H1 (cell line): ENCODE data around the gene SNX12. TPM values are rescaled to one million over a fixed set of nuclear protein-coding genes. Genes with fewer than 3 reads are reported as not detected.
A peak's percentile ranks its signal among the peaks of the same experiment; 100 is the strongest.

ENCODE experiments used
- CTCF ChIA-PET: fragments of 300-600 bp; sonication (Branson Sonifier 250); formaldehyde crosslinking; loops from one replicate; lab custom pipeline; 2021; ENCODE audit not compliant: partially characterized antibody; lab: Charles Lee
- POLR2A ChIA-PET: fragments of 300-600 bp; sonication (Branson Sonifier 250); formaldehyde crosslinking; loops from one replicate; lab custom pipeline; 2021; ENCODE audit warnings: inconsistent platforms; ENCODE audit not compliant: partially characterized antibody; lab: Charles Lee
- DNase-seq, 2 experiments: peaks; one replicate each; pipeline versions ENCODE4 v3.0.0 to v3.0.0-alpha.2; 2010 to 2022; ENCODE audit warnings: low spot score in 2 of 2, low read depth in 1 of 2, mixed read lengths in 1 of 2
- FAIRE-seq: peaks from 2 replicates; lab custom pipeline; 2011; peaks lifted over from hg19 to GRCh38; lab: Jason Lieb, UNC
- H2AFZ ChIP-seq: 2 replicates; pipeline ENCODE4 v1.8.1; 2012; ENCODE audit warnings: low read length, inconsistent platforms
- H2AK5ac ChIP-seq: 2 replicates; pipeline ENCODE4 v1.6.1; 2013; ENCODE audit warnings: low read depth, low read length
- H2BK120ac ChIP-seq: replicated peaks from 2 replicates; pipeline ENCODE3; 2013; ENCODE audit warnings: low read depth, low read length, inconsistent platforms
- H2BK12ac ChIP-seq: 2 replicates; pipeline ENCODE4 v1.6.1; 2013; ENCODE audit warnings: low read depth, low read length
- H2BK15ac ChIP-seq: 2 replicates; pipeline ENCODE4 v1.6.1; 2013; ENCODE audit warnings: low read length
- H2BK20ac ChIP-seq: 2 replicates; pipeline ENCODE4 v1.6.1; 2013; ENCODE audit warnings: low read length
- H2BK5ac ChIP-seq: 2 replicates; pipeline ENCODE4 v1.6.1; 2013; ENCODE audit warnings: low read depth, low read length
- H3K14ac ChIP-seq: 2 replicates; pipeline ENCODE4 v1.6.1; 2013; ENCODE audit warnings: inconsistent platforms; ENCODE audit not compliant: insufficient read length
- H3K18ac ChIP-seq: 2 replicates; pipeline ENCODE4 v1.6.1; 2013; ENCODE audit warnings: low read length; ENCODE audit errors: extremely low read depth
- H3K23ac ChIP-seq: 2 replicates; pipeline ENCODE4 v1.6.1; 2013; ENCODE audit warnings: inconsistent platforms; ENCODE audit not compliant: insufficient read length
- H3K23me2 ChIP-seq: 2 replicates; pipeline ENCODE4 v1.6.1; 2013; ENCODE audit warnings: low read depth, low read length
- H3K27ac ChIP-seq: 2 replicates; pipeline ENCODE4 v1.6.1; 2011; ENCODE audit warnings: low read depth, low read length, inconsistent platforms
- H3K27me3 ChIP-seq, 4 experiments: replicated peaks in 1 of 4; 1 replicate in 1 of 4; 2 replicates in 3 of 4; pipeline versions ENCODE4 v1.6.1 to v1.8.1; 2011 to 2013; ENCODE audit warnings: low read length in 3 of 4, mild to moderate bottlenecking in 3 of 4, inconsistent platforms in 2 of 4, mixed read lengths in 2 of 4, moderate library complexity in 1 of 4; ENCODE audit not compliant: control insufficient read depth in 3 of 4, insufficient read depth in 3 of 4; ENCODE audit errors: extremely low read depth in 1 of 4
- H3K36me3 ChIP-seq, 4 experiments: 2 replicates each; pipeline versions ENCODE4 v1.6.1 to v1.8.1; 2011 to 2013; ENCODE audit warnings: mild to moderate bottlenecking in 4 of 4, low read length in 3 of 4, moderate library complexity in 2 of 4, control low read depth in 1 of 4, inconsistent platforms in 1 of 4; ENCODE audit not compliant: insufficient read depth in 4 of 4, control insufficient read depth in 2 of 4
- H3K4ac ChIP-seq: replicated peaks from 2 replicates; pipeline ENCODE3; 2013; ENCODE audit warnings: low read length, low read depth, mixed read lengths, inconsistent platforms; ENCODE audit not compliant: insufficient read length
- H3K4me1 ChIP-seq, 4 experiments: replicated peaks in 1 of 4; 1 replicate in 1 of 4; 2 replicates in 3 of 4; pipeline versions ENCODE4 v1.6.1 to v1.8.1; 2011 to 2013; ENCODE audit warnings: low read length in 3 of 4, inconsistent platforms in 2 of 4, mixed read lengths in 1 of 4; ENCODE audit not compliant: insufficient read depth in 4 of 4, control insufficient read depth in 3 of 4
- H3K4me2 ChIP-seq, 2 experiments: 2 replicates each; pipeline versions ENCODE4 v1.6.1 to v1.8.1; 2011 to 2013; ENCODE audit warnings: low read depth in 2 of 2, low read length in 2 of 2, control low read depth in 1 of 2, inconsistent platforms in 1 of 2, mild to moderate bottlenecking in 1 of 2; ENCODE audit not compliant: insufficient read depth in 1 of 2
- H3K4me3 ChIP-seq, 4 experiments: fragments of 200-600, 300-600 bp in 1 of 4; sonication (generic), shearing (Covaris generic), sonication (Bioruptor Twin) in 1 of 4; 2 replicates each; pipeline versions ENCODE4 v1.5.1 to v1.8.1; 2011 to 2016; ENCODE audit warnings: low read length in 4 of 4, low read depth in 3 of 4, control low read depth in 2 of 4, inconsistent platforms in 2 of 4, mild to moderate bottlenecking in 2 of 4, mixed read lengths in 1 of 4, moderate library complexity in 1 of 4; ENCODE audit not compliant: insufficient read depth in 2 of 4; ENCODE audit errors: extremely low read depth in 1 of 4
- H3K56ac ChIP-seq: replicated peaks from 2 replicates; pipeline ENCODE3; 2013; ENCODE audit warnings: low read depth, mild to moderate bottlenecking, mixed read lengths, low read length, inconsistent platforms; ENCODE audit not compliant: insufficient read length
- H3K79me1 ChIP-seq: 2 replicates; pipeline ENCODE4 v1.6.1; 2013; ENCODE audit warnings: low read depth, low read length, control low read depth
- H3K79me2 ChIP-seq, 2 experiments: 2 replicates each; pipeline versions ENCODE4 v1.6.1 to v1.8.1; 2012 to 2013; ENCODE audit warnings: low read length in 2 of 2, mild to moderate bottlenecking in 2 of 2, inconsistent platforms in 1 of 2; ENCODE audit not compliant: insufficient read depth in 2 of 2, control insufficient read depth in 1 of 2
- H3K9ac ChIP-seq, 4 experiments: replicated peaks in 1 of 4; 1 replicate in 1 of 4; 2 replicates in 3 of 4; pipeline versions ENCODE4 v1.6.1 to v1.8.1; 2011 to 2013; ENCODE audit warnings: low read depth in 3 of 4, low read length in 3 of 4, control low read depth in 2 of 4, mild to moderate bottlenecking in 2 of 4, moderate library complexity in 2 of 4, inconsistent platforms in 1 of 4; ENCODE audit errors: extremely low read depth in 1 of 4
- H3K9me3 ChIP-seq, 2 experiments: 2 replicates each; pipeline versions ENCODE4 v1.6.1 to v1.8.1; 2012 to 2013; ENCODE audit warnings: mild to moderate bottlenecking in 2 of 2, moderate library complexity in 2 of 2, control low read depth in 1 of 2, inconsistent platforms in 1 of 2, low read depth in 1 of 2, low read length in 1 of 2, mixed read lengths in 1 of 2; ENCODE audit not compliant: insufficient read depth in 2 of 2
- H4K20me1 ChIP-seq, 2 experiments: replicated peaks in 1 of 2; 2 replicates each; pipeline versions ENCODE3 to v1.8.1; 2011 to 2013; ENCODE audit warnings: inconsistent platforms in 2 of 2, low read length in 2 of 2, mild to moderate bottlenecking in 1 of 2; ENCODE audit not compliant: insufficient read depth in 2 of 2, control insufficient read depth in 1 of 2
- H4K5ac ChIP-seq: 2 replicates; pipeline ENCODE4 v1.6.1; 2013; ENCODE audit warnings: low read length, low read depth, mixed read lengths, inconsistent platforms; ENCODE audit not compliant: insufficient read length
- H4K8ac ChIP-seq: 2 replicates; pipeline ENCODE4 v1.8.0; 2013; ENCODE audit warnings: mild to moderate bottlenecking, moderate library complexity, low read length, inconsistent platforms; ENCODE audit not compliant: insufficient read depth; ENCODE audit errors: extremely low read depth
- H4K91ac ChIP-seq: replicated peaks from 2 replicates; pipeline ENCODE3; 2013; ENCODE audit warnings: low read length, mixed read lengths, inconsistent platforms; ENCODE audit not compliant: insufficient read length
- BCL11A ChIP-seq, 2 experiments: IDR thresholded peaks; one replicate each; pipeline ENCODE4 v1.6.1; 2011; ENCODE audit warnings: low read depth in 2 of 2, low read length in 2 of 2, mild to moderate bottlenecking in 2 of 2
- CREB1 ChIP-seq: IDR thresholded peaks from 2 replicates; pipeline ENCODE4 v1.6.1; 2012; ENCODE audit warnings: inconsistent platforms
- EGR1 ChIP-seq: IDR thresholded peaks from 2 replicates; pipeline ENCODE4 v1.6.1; 2011; ENCODE audit warnings: low read depth, low read length, borderline replicate concordance
- EZH2 ChIP-seq: fragments of 200-600 bp; sonication (generic); IDR thresholded peaks from 2 replicates; pipeline ENCODE4 v1.7.1; 2012; ENCODE audit warnings: low read depth, mild to moderate bottlenecking, moderate library complexity, low read length, inconsistent platforms; ENCODE audit not compliant: severe bottlenecking
- GTF2F1 ChIP-seq: IDR thresholded peaks from 2 replicates; pipeline ENCODE4 v1.6.1; 2012; ENCODE audit warnings: low read depth, low read length, improper control_type of control experiment, borderline replicate concordance
- JUND ChIP-seq: IDR thresholded peaks from 2 replicates; pipeline ENCODE4 v1.6.1; 2011; ENCODE audit warnings: mild to moderate bottlenecking, improper control_type of control experiment, low read length
- RFX5 ChIP-seq: IDR thresholded peaks from 2 replicates; pipeline ENCODE4 v1.6.1; 2011; ENCODE audit warnings: low read depth, low read length, improper control_type of control experiment, borderline replicate concordance
- SP1 ChIP-seq: IDR thresholded peaks from 2 replicates; pipeline ENCODE4 v1.6.1; 2011; ENCODE audit warnings: low read depth, low read length
- TEAD4 ChIP-seq: IDR thresholded peaks from 2 replicates; pipeline ENCODE4 v1.6.1; 2012; ENCODE audit warnings: low read depth, low read length, inconsistent platforms, mixed read lengths
- WGBS, 2 experiments: shearing (Covaris generic) in 1 of 2; methylation state at CpG; one replicate each; pipeline versions ENCODE4 v1.1.6 to v1.1.7; 2013 to 2015; ENCODE audit warnings: low lambda C conversion rate in 2 of 2, mixed read lengths in 2 of 2, inconsistent platforms in 1 of 2, low coverage in 1 of 2, missing lambda C conversion rate in 1 of 2; ENCODE audit not compliant: insufficient replicate concordance in 2 of 2, insufficient coverage in 1 of 2, insufficient read length in 1 of 2; ENCODE audit errors: extremely low coverage in 1 of 2, missing lambda C conversion rate in 1 of 2; 5-methylcytosine and 5-hydroxymethylcytosine counted together
- polyA plus RNA-seq, 7 experiments: library from polyadenylated mRNA; depleted of rRNA in 3 of 7; stranded (reverse) in 5 of 7; unstranded in 2 of 7; fragments of >200 nt in 5 of 7; fragments of 200-250 nt in 2 of 7; gene quantifications; 1 replicate in 5 of 7; 2 replicates in 1 of 7; 4 replicates in 1 of 7; pipeline versions ENCODE4 v1.2.1 to v1.2.3, GENCODE V29; 2011 to 2013; ENCODE audit warnings: missing spikeins in 2 of 7, mixed read lengths in 2 of 7
- total RNA-seq: library from RNA; stranded (reverse); fragmentation: NEBNext Ultra II Directional; extraction: Animal tissue kit (Norgen Biotek cat#: 25700); gene quantifications from 2 replicates; pipeline ENCODE4 v1.2.1, GENCODE V29; 2021
- TF ChIP-seq, protein P1 (sequence below): IDR thresholded peaks from 2 replicates; pipeline ENCODE4 v1.6.1; 2012; ENCODE audit warnings: low read length, inconsistent platforms

SNX12 gene
- total and polyA plus RNA-seq, 2 of the 8 experiments (the other 6 are each of a cell fraction or from before 2014, with no cell fraction given), result 72.1 to 74.2 TPM

GRCh38 chrX:71102292-71102691 lies 34.2 kb upstream of the SNX12 start:
- no peak for FAIRE-seq
- no peak overlapping the region for H4K8ac ChIP-seq
- TF ChIP-seq GTF2F1 (no peak), EGR1 (no peak), CREB1 (no peak), JUND (no peak), RFX5 (no peak), BCL11A (IDR thresholded peaks at IDR 0.05; ENCODE audit: low read depth in 2 of 2, low read length in 2 of 2) (no peak), TEAD4 (no peak), SP1 (no peak), EZH2 (no peak)
- TF ChIP-seq, protein P1, sequence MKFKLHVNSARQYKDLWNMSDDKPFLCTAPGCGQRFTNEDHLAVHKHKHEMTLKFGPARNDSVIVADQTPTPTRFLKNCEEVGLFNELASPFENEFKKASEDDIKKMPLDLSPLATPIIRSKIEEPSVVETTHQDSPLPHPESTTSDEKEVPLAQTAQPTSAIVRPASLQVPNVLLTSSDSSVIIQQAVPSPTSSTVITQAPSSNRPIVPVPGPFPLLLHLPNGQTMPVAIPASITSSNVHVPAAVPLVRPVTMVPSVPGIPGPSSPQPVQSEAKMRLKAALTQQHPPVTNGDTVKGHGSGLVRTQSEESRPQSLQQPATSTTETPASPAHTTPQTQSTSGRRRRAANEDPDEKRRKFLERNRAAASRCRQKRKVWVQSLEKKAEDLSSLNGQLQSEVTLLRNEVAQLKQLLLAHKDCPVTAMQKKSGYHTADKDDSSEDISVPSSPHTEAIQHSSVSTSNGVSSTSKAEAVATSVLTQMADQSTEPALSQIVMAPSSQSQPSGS, result no peak

More at GRCh38 chrX:71102292-71102691, 34.2 kb upstream of the SNX12 start:
- H3K23ac ChIP-seq, result no peak overlapping the region
- 79% methylated on average over 3 of the region's 3 CpGs; no CpG with 5 or more reads in 1 of the 2 experiments for WGBS, 2 experiments
- H3K4me1 ChIP-seq, result peaks cover 6 to 34% (median 19%) of the 10 kb centered on the region in 4 experiments
- H3K23me2 ChIP-seq, result peaks cover 5% of the 10 kb centered on the region
- H3K36me3 ChIP-seq, result peaks cover 0 to 6% (median 0%) of the 10 kb centered on the region in 4 experiments; a peak in 1 of 8 replicates
- no peak overlapping the region; the same call in 1 of the 2 replicates for H3K18ac ChIP-seq
- peaks cover 0 to 7% of the 10 kb centered on the region in 2 experiments; a peak in 2 of 4 replicates for H3K79me2 ChIP-seq
- H2BK5ac ChIP-seq, result no peak overlapping the region
- no peak overlapping the region for H2AFZ ChIP-seq
- no peak overlapping the region for H2BK15ac ChIP-seq
- H3K9ac ChIP-seq, result no peak overlapping the region
- no peak for DNase-seq
- no peak overlapping the region for H3K4me3 ChIP-seq
- no peak overlapping the region for H2BK120ac ChIP-seq
- CTCF ChIA-PET, result interaction anchor here (1.4 to 1.6 kb wide), 5 partner anchors 15 to 104 kb away, joined by 3 to 5 read pairs (median 4); no protein-coding TSS in a partner anchor
- peak overlapping the region; percentile 27; the same call in 1 of the 2 replicates for H2BK12ac ChIP-seq
- peak overlapping the region in 1 of 2 experiments; percentile 74; a peak in 2 of 4 replicates for H3K4me2 ChIP-seq
- POLR2A ChIA-PET, result interaction anchor here (0.7 to 1.4 kb wide), 7 partner anchors 9 to 133 kb away, joined by 3 to 10 read pairs (median 3); partner anchors contain the start of genes IL2RG and MED12
- no peak overlapping the region for H4K91ac ChIP-seq
- H4K5ac ChIP-seq, result no peak overlapping the region
- no peak overlapping the region for H3K4ac ChIP-seq
- no peaks in the 10 kb centered on the region for H4K20me1 ChIP-seq
- peaks cover 0 to 5% (median 0%) of the 10 kb centered on the region in 4 experiments; a peak in 1 of 7 replicates for H3K27me3 ChIP-seq
- no peaks in the 10 kb centered on the region for H3K9me3 ChIP-seq
- H2AK5ac ChIP-seq, result no peak overlapping the region
- H2BK20ac ChIP-seq, result no peak overlapping the region
- H3K14ac ChIP-seq, result no peak overlapping the region
- H3K79me1 ChIP-seq, result no peaks in the 10 kb centered on the region
- no peak overlapping the region for H3K27ac ChIP-seq
- no peak overlapping the region for H3K56ac ChIP-seq
